ENCODE measurements around the gene VWF.
"Not testable (repeated sequence)": the region's sequence is repeated elsewhere in the genome, so short reads cannot be mapped to it uniquely, and the experiment has no call there.

VWF gene

DNA sequence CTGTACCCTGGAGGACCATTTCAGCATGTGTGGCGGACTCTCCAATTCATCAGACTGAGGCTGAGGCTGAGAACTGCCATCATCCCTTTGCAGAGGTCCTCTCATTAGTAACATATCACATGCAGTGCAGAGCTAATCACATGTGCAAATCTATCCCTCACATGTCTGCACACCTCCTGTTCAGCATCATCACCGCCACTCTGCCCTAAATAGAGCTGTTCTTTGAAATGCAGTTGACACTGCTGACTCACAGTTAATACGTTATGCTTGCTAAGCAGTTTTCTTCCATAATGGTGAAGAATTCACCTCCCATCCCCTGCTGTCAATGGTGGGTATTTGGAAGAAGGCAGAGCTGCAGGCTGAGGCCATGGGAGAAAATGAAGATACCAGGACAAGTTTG lies 94.4 kb downstream of the VWF start:
- Histone ChIP-seq H3K9ac (ENCODE audit: low read depth, low read length) (no peak overlapping the region), H3K4me1 (ENCODE audit: control insufficient read depth, insufficient read depth, low read length) (no peaks in the 10 kb centered on the region), H3K36me3 (ENCODE audit: control insufficient read depth, insufficient read depth, low read length) (no peaks in the 10 kb centered on the region), H3K4me3 (ENCODE audit: low read depth, low read length) (no peak overlapping the region), H3K9me3 (ENCODE audit: control insufficient read depth, insufficient read depth, low read length) (no peaks in the 10 kb centered on the region), H3K27ac (ENCODE audit: low read depth, low read length) (no peak overlapping the region), H3K27me3 (ENCODE audit: control insufficient read depth, insufficient read depth, low read length) (no peaks in the 10 kb centered on the region)

DNA sequence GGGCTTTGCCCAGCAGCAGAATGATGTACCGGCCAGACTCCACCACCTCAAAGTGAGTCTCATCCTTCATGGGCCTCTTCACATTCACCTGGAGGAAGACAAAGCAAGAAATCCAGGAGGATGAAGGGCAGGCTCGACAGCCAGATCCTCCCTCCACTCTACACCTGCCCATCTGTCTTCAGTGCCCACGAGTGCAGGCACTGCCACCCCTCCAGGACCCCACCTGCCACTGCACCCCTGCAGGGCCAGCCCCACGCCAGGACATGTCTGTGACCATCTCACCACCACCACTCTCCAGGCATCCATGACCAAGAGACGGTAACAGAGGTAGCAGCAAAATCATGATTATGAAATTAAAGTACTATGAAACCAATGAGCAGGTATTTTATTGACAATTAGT lies 95.1 kb downstream of the VWF start:
- H3K9me3 ChIP-seq (ENCODE audit: control insufficient read depth, insufficient read depth, low read length), result no peaks in the 10 kb centered on the region

DNA sequence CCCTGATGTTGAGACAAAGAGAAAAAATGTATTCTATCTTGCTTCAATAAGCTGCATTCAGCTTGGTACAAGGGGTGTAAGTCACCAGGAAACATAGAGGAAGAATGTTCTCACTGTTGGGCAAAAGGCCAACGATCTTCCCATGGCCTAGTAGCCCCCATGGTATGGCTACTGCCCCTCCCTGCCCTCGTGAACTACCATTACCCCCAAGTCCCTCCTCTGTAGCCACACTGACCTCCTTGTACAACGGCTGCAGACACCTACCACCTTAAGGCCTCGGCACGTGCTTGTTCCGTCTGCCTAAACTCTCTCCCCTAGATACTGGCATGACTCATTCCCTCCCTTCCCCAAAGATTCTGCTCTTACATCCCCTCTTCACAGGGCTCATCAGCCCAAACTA lies 97.5 kb downstream of the VWF start:
- Histone ChIP-seq H3K27me3 (ENCODE audit: control insufficient read depth, insufficient read depth, low read length) (no peaks in the 10 kb centered on the region), H3K36me3 (ENCODE audit: control insufficient read depth, insufficient read depth, low read length) (no peaks in the 10 kb centered on the region), H3K4me3 (ENCODE audit: low read depth, low read length) (no peak overlapping the region), H3K9ac (ENCODE audit: low read depth, low read length) (no peak overlapping the region), H3K4me1 (ENCODE audit: control insufficient read depth, insufficient read depth, low read length) (no peaks in the 10 kb centered on the region), H3K9me3 (ENCODE audit: control insufficient read depth, insufficient read depth, low read length) (no peaks in the 10 kb centered on the region), H3K27ac (ENCODE audit: low read depth, low read length) (no peak overlapping the region)

More for the DNA sequence above, 95.1 kb downstream of the VWF start:
- H3K9ac ChIP-seq (ENCODE audit: low read depth, low read length), result no peak overlapping the region
- no peaks in the 10 kb centered on the region for H3K27me3 ChIP-seq (ENCODE audit: control insufficient read depth, insufficient read depth, low read length)
- H3K27ac ChIP-seq (ENCODE audit: low read depth, low read length), result no peak overlapping the region
- H3K4me1 ChIP-seq (ENCODE audit: control insufficient read depth, insufficient read depth, low read length), result no peaks in the 10 kb centered on the region
- H3K4me3 ChIP-seq (ENCODE audit: low read depth, low read length), result no peak overlapping the region
- no peaks in the 10 kb centered on the region for H3K36me3 ChIP-seq (ENCODE audit: control insufficient read depth, insufficient read depth, low read length)

DNA sequence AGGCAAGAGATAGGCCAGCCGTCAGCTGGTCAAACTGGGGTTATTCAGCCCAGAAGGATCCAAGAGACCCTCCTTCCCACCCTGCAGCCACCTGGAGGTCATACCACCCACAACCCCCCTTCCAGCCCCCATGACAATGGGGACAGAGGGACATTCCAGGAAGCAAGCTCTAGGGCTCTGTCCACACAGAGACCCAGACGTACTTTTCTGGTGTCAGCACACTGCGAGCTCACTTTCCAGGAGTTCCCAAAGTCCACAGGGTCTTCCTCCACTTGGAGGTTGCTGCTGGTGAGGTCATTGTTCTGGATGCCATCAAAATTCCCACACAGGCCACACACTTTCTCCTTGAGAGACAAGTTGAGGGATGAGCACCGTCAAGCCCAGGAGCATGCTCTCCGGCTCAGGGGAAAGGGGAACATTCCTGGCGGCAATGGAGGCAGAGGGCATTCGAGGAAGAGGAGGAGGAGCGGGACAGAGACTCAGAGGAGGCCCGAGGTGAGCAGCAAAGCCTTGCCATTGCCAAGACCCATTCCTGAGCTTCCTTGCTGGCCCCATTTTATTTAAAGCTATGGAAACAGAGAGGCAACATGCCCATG lies 98.7 kb downstream of the VWF start:
- H3K36me3 ChIP-seq (ENCODE audit: control insufficient read depth, insufficient read depth, low read length); H3K27ac ChIP-seq (ENCODE audit: low read depth, low read length); H3K4me3 ChIP-seq (ENCODE audit: low read depth, low read length); H3K9me3 ChIP-seq (ENCODE audit: control insufficient read depth, insufficient read depth, low read length); H3K4me1 ChIP-seq (ENCODE audit: control insufficient read depth, insufficient read depth, low read length); H3K27me3 ChIP-seq (ENCODE audit: control insufficient read depth, insufficient read depth, low read length); H3K9ac ChIP-seq (ENCODE audit: low read depth, low read length): not testable (repeated sequence)

DNA sequence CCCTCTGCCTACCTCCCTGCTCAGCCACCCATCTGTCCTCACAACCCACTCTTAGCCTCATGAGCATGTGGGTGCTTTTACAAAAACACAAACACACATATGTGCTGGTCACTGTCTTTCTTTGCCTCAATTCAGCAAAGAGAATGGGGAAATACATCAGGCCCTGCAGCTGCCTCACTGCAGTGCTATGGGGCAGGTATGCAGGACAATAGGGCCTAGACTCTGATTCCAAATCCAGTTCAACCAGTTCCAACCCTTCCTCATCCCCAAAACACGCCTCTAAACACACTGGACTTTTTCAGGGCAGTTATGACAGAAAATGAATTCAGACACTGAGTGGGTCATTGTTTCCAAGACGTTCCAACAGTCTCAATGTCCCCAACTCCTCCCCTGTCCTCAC lies 100.4 kb downstream of the VWF start:
- not testable (repeated sequence) for H3K9me3 ChIP-seq (ENCODE audit: control insufficient read depth, insufficient read depth, low read length); H3K27ac ChIP-seq (ENCODE audit: low read depth, low read length); H3K4me3 ChIP-seq (ENCODE audit: low read depth, low read length); H3K27me3 ChIP-seq (ENCODE audit: control insufficient read depth, insufficient read depth, low read length); H3K36me3 ChIP-seq (ENCODE audit: control insufficient read depth, insufficient read depth, low read length); H3K4me1 ChIP-seq (ENCODE audit: control insufficient read depth, insufficient read depth, low read length); H3K9ac ChIP-seq (ENCODE audit: low read depth, low read length)

DNA sequence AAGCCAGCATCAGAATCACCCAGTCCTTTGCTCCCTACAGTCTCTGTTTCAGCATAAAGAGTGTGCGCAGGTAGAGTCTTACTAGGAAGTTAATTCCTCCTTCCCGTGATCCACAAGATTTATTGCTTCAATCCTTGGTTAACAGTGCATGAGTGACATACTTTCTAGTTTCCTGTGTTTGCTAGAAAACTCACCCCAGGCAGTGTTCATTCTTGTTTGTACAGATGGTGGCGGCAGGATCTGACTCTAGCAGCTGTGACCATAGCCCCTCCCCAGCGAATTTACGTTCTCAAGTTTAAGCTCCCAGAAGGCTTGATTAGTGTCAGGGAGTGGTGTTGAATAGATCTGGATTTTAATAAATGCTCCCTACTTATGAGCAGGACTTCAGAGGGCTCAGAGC lies 103.5 kb downstream of the VWF start:
- no peaks in the 10 kb centered on the region for H3K27me3 ChIP-seq (ENCODE audit: control insufficient read depth, insufficient read depth, low read length)

DNA sequence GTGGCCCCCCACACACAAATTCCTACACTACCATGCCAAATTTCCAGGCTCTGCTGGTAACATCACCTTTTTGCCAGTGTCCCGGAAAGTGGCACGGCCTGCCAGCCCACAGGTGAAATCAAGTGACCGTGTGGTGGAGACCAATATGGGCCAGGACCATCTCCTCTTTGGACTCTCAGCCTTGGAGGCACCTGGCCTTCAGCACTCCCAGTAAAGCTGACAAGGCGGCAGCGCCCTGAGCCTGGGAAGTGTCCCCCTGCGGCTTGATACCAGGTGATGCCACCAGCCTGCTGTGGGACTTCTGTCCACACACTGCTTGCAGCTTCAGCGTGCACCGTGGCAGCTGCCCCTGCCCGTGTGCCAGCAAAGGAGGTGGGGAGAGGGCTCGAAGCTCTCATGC lies 104.0 kb downstream of the VWF start:
- not testable (repeated sequence) for H3K4me3 ChIP-seq (ENCODE audit: low read depth, low read length); H3K36me3 ChIP-seq (ENCODE audit: control insufficient read depth, insufficient read depth, low read length); H3K4me1 ChIP-seq (ENCODE audit: control insufficient read depth, insufficient read depth, low read length); H3K9ac ChIP-seq (ENCODE audit: low read depth, low read length); H3K27me3 ChIP-seq (ENCODE audit: control insufficient read depth, insufficient read depth, low read length); H3K9me3 ChIP-seq (ENCODE audit: control insufficient read depth, insufficient read depth, low read length); H3K27ac ChIP-seq (ENCODE audit: low read depth, low read length)

More for the DNA sequence above, 103.5 kb downstream of the VWF start:
- Histone ChIP-seq H3K9ac (ENCODE audit: low read depth, low read length) (no peak overlapping the region), H3K9me3 (ENCODE audit: control insufficient read depth, insufficient read depth, low read length) (no peaks in the 10 kb centered on the region), H3K27ac (ENCODE audit: low read depth, low read length) (no peak overlapping the region), H3K4me3 (ENCODE audit: low read depth, low read length) (no peak overlapping the region), H3K4me1 (ENCODE audit: control insufficient read depth, insufficient read depth, low read length) (no peaks in the 10 kb centered on the region), H3K36me3 (ENCODE audit: control insufficient read depth, insufficient read depth, low read length) (no peaks in the 10 kb centered on the region)

DNA sequence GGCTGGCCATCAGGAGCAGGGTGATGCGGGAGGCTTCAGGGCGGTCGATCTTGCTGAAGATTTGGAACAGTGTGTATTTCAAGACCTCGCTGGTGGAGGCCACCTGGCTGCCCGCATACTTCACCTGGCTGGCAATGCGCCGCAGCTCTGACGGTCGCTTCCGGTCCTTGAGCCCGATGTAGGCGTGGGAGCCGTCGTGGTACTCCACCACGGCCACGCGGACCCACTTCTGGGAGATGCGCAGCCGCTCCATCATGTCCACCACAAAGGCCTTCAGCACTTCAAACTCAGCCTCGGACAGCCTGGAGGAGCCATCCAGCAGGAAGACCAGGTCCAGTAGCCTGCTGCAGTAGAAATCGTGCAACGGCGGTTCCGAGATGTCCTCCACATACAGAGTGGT lies 105.2 kb downstream of the VWF start:
- not testable (repeated sequence) for H3K36me3 ChIP-seq (ENCODE audit: control insufficient read depth, insufficient read depth, low read length); H3K27me3 ChIP-seq (ENCODE audit: control insufficient read depth, insufficient read depth, low read length); H3K9me3 ChIP-seq (ENCODE audit: control insufficient read depth, insufficient read depth, low read length); H3K4me1 ChIP-seq (ENCODE audit: control insufficient read depth, insufficient read depth, low read length); H3K27ac ChIP-seq (ENCODE audit: low read depth, low read length); H3K4me3 ChIP-seq (ENCODE audit: low read depth, low read length); H3K9ac ChIP-seq (ENCODE audit: low read depth, low read length)

- Histone ChIP-seq H3K27me3 (ENCODE audit: control insufficient read depth, insufficient read depth, low read length) (no peaks in the 10 kb centered on the region), H3K27ac (ENCODE audit: low read depth, low read length) (no peak overlapping the region), H3K4me3 (ENCODE audit: low read depth, low read length) (no peak overlapping the region), H3K4me1 (ENCODE audit: control insufficient read depth, insufficient read depth, low read length) (no peaks in the 10 kb centered on the region), H3K9me3 (ENCODE audit: control insufficient read depth, insufficient read depth, low read length) (no peaks in the 10 kb centered on the region), H3K36me3 (ENCODE audit: control insufficient read depth, insufficient read depth, low read length) (no peaks in the 10 kb centered on the region), H3K9ac (ENCODE audit: low read depth, low read length) (no peak overlapping the region)
These were observed 106.2 kb downstream of the VWF start for GRCh38 chr12:6018265-6018664.

DNA sequence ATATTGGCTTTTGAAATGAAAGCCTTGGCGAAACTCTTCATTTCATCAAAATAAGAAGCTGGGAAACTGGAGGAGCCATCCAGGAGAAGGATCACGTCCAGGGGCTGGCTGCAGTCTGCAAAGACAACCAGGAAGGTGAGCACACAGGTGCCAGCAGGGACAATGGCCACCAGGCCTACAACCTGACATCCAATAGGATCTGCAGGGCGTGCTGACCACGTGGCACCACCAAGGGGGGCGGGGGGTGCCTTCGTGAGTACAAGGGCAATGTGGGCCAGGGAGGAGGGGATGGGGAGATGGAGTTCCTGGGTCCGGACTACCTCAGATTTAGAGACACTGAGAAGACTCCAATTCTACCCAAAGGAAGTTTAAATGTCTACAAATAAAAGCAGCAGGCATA lies 107.7 kb downstream of the VWF start:
- H3K4me3 ChIP-seq (ENCODE audit: low read depth, low read length), result no peak overlapping the region
- H3K27me3 ChIP-seq (ENCODE audit: control insufficient read depth, insufficient read depth, low read length), result no peaks in the 10 kb centered on the region
- H3K36me3 ChIP-seq (ENCODE audit: control insufficient read depth, insufficient read depth, low read length), result no peaks in the 10 kb centered on the region
- no peak overlapping the region for H3K9ac ChIP-seq (ENCODE audit: low read depth, low read length)
- no peaks in the 10 kb centered on the region for H3K9me3 ChIP-seq (ENCODE audit: control insufficient read depth, insufficient read depth, low read length)
- no peaks in the 10 kb centered on the region for H3K4me1 ChIP-seq (ENCODE audit: control insufficient read depth, insufficient read depth, low read length)
- no peak overlapping the region for H3K27ac ChIP-seq (ENCODE audit: low read depth, low read length)

DNA sequence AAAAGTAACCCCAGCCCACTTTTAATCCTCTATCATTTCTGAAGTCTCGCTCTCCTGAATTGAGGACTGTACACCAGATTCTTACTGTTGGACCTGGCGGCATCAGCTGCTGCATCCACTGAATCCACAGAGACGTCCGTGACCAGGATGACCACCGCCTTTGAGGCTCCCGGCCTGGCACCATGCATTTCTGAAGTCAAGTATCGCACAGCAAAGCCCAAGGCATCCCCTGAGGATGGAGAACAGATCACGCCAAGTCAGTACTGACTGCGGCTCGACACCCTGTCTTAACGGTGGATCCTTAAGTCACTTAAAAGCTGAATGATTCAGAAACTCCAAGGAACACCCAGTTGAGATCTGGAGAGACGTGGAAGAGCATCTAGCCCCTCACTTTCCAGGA lies 108.5 kb downstream of the VWF start:
- not testable (repeated sequence) for H3K36me3 ChIP-seq (ENCODE audit: control insufficient read depth, insufficient read depth, low read length); H3K27me3 ChIP-seq (ENCODE audit: control insufficient read depth, insufficient read depth, low read length); H3K4me1 ChIP-seq (ENCODE audit: control insufficient read depth, insufficient read depth, low read length); H3K4me3 ChIP-seq (ENCODE audit: low read depth, low read length); H3K9me3 ChIP-seq (ENCODE audit: control insufficient read depth, insufficient read depth, low read length); H3K9ac ChIP-seq (ENCODE audit: low read depth, low read length); H3K27ac ChIP-seq (ENCODE audit: low read depth, low read length)

DNA sequence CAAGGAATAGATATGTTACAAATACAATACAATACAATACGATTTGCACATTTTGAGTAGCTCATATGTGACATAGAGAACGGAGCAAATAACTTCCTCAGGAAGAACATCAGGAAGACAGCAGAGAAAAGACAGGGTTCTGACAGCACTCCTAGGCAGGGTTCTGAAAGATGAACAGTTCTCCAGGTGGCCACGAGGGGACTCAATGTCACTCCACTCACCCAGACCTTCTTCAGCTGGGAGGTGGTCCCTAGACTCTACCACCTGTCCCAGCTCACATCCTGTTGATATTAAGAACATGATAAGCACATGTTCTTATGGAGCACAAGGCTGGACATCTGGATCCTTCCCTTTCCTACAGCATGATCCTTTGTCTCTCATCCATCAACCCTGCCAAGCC lies 109.2 kb downstream of the VWF start:
- H3K4me1 ChIP-seq (ENCODE audit: control insufficient read depth, insufficient read depth, low read length); H3K9ac ChIP-seq (ENCODE audit: low read depth, low read length); H3K27ac ChIP-seq (ENCODE audit: low read depth, low read length); H3K36me3 ChIP-seq (ENCODE audit: control insufficient read depth, insufficient read depth, low read length); H3K27me3 ChIP-seq (ENCODE audit: control insufficient read depth, insufficient read depth, low read length); H3K4me3 ChIP-seq (ENCODE audit: low read depth, low read length); H3K9me3 ChIP-seq (ENCODE audit: control insufficient read depth, insufficient read depth, low read length): not testable (repeated sequence)
